Chondrocyte (in vitro differentiated cells): ENCODE results near the gene KLK4. TPM values are rescaled to one million over a fixed set of nuclear protein-coding genes. Genes with fewer than 3 reads are reported as not detected.

Experiments used
- DNase-seq: peaks from one replicate; pipeline ENCODE4 v3.0.0; 2021; ENCODE audit warnings: mixed read lengths, low spot score
- H3K27ac Mint-ChIP-seq: one replicate; pipeline ENCODE4 v1.8.0; 2021; ENCODE audit warnings: mild to moderate bottlenecking, moderate library complexity, mixed read lengths; ENCODE audit not compliant: unreplicated experiment
- H3K27me3 Mint-ChIP-seq: 2 replicates; pipeline ENCODE4 v1.8.0; 2021; ENCODE audit warnings: low read depth, mixed read lengths
- H3K36me3 Mint-ChIP-seq: 2 replicates; pipeline ENCODE4 v1.8.0; 2021; ENCODE audit warnings: low read depth, mixed read lengths
- H3K4me1 Mint-ChIP-seq: 2 replicates; pipeline ENCODE4 v1.8.0; 2021; ENCODE audit warnings: low read depth, mild to moderate bottlenecking, mixed read lengths
- H3K4me3 Mint-ChIP-seq: one replicate; pipeline ENCODE4 v1.8.0; 2021; ENCODE audit warnings: mild to moderate bottlenecking, moderate library complexity, mixed read lengths; ENCODE audit not compliant: unreplicated experiment
- H3K9me3 Mint-ChIP-seq: 2 replicates; pipeline ENCODE4 v1.8.0; 2021; ENCODE audit warnings: low read depth, mixed read lengths
- total RNA-seq: library from RNA; stranded (reverse); gene quantifications from 3 replicates; pipeline ENCODE4 v1.2.1, GENCODE V29; 2021
- TF ChIP-seq, protein P1 (sequence below): fragments of 200-600 bp; sonication (generic); IDR thresholded peaks from 2 replicates; pipeline ENCODE4 v1.5.0; 2021; ENCODE audit warnings: antibody characterized with exemption, mild to moderate bottlenecking, moderate library complexity

KLK4 gene
- total RNA-seq, 1 donor from 2014 or later = not detected

- H3K4me3 Mint-ChIP-seq = no peak overlapping the region
- H3K27ac Mint-ChIP-seq = no peak overlapping the region
- TF ChIP-seq, protein P1, sequence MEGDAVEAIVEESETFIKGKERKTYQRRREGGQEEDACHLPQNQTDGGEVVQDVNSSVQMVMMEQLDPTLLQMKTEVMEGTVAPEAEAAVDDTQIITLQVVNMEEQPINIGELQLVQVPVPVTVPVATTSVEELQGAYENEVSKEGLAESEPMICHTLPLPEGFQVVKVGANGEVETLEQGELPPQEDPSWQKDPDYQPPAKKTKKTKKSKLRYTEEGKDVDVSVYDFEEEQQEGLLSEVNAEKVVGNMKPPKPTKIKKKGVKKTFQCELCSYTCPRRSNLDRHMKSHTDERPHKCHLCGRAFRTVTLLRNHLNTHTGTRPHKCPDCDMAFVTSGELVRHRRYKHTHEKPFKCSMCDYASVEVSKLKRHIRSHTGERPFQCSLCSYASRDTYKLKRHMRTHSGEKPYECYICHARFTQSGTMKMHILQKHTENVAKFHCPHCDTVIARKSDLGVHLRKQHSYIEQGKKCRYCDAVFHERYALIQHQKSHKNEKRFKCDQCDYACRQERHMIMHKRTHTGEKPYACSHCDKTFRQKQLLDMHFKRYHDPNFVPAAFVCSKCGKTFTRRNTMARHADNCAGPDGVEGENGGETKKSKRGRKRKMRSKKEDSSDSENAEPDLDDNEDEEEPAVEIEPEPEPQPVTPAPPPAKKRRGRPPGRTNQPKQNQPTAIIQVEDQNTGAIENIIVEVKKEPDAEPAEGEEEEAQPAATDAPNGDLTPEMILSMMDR = no peak
- no peaks in the 10 kb centered on the region for H3K4me1 Mint-ChIP-seq
- H3K9me3 Mint-ChIP-seq = no peaks in the 10 kb centered on the region
- peaks cover 13% of the 10 kb centered on the region for H3K27me3 Mint-ChIP-seq
- no peak for DNase-seq
- no peaks in the 10 kb centered on the region for H3K36me3 Mint-ChIP-seq
Observed at GRCh38 chr19:50878851-50879250, 32.3 kb downstream of the KLK4 start.

DNA sequence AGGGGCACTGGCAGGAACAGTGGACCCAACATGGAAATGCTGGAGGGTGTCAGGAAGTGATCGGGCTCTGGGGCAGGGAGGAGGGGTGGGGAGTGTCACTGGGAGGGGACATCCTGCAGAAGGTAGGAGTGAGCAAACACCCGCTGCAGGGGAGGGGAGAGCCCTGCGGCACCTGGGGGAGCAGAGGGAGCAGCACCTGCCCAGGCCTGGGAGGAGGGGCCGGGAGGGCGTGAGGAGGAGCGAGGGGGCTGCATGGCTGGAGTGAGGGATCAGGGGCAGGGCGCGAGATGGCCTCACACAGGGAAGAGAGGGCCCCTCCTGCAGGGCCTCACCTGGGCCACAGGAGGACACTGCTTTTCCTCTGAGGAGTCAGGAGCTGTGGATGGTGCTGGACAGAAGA is 33.9 kb downstream of the KLK4 start:
- H3K4me1 Mint-ChIP-seq = no peaks in the 10 kb centered on the region
- DNase-seq = no peak
- peaks cover 16% of the 10 kb centered on the region for H3K27me3 Mint-ChIP-seq

DNA sequence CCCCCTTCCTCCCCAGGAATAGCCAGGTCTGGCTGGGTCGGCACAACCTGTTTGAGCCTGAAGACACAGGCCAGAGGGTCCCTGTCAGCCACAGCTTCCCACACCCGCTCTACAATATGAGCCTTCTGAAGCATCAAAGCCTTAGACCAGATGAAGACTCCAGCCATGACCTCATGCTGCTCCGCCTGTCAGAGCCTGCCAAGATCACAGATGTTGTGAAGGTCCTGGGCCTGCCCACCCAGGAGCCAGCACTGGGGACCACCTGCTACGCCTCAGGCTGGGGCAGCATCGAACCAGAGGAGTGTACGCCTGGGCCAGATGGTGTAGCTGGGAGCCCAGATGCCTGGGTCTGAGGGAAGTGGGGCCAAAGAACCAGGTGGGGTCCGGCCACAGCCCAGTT is 34.7 kb downstream of the KLK4 start:
- TF ChIP-seq, protein P1 = no peak
- H3K27ac Mint-ChIP-seq = no peak overlapping the region
- H3K4me3 Mint-ChIP-seq = no peak overlapping the region
- no peaks in the 10 kb centered on the region for H3K9me3 Mint-ChIP-seq
- H3K36me3 Mint-ChIP-seq = no peaks in the 10 kb centered on the region
- H3K27me3 Mint-ChIP-seq = peaks cover 17% of the 10 kb centered on the region
- no peaks in the 10 kb centered on the region for H3K4me1 Mint-ChIP-seq
- no peak for DNase-seq

More for the DNA sequence above, 33.9 kb downstream of the KLK4 start:
- no peaks in the 10 kb centered on the region for H3K36me3 Mint-ChIP-seq
- TF ChIP-seq, protein P1 = no peak
- no peak overlapping the region for H3K4me3 Mint-ChIP-seq
- no peak overlapping the region for H3K27ac Mint-ChIP-seq
- H3K9me3 Mint-ChIP-seq = no peaks in the 10 kb centered on the region

DNA sequence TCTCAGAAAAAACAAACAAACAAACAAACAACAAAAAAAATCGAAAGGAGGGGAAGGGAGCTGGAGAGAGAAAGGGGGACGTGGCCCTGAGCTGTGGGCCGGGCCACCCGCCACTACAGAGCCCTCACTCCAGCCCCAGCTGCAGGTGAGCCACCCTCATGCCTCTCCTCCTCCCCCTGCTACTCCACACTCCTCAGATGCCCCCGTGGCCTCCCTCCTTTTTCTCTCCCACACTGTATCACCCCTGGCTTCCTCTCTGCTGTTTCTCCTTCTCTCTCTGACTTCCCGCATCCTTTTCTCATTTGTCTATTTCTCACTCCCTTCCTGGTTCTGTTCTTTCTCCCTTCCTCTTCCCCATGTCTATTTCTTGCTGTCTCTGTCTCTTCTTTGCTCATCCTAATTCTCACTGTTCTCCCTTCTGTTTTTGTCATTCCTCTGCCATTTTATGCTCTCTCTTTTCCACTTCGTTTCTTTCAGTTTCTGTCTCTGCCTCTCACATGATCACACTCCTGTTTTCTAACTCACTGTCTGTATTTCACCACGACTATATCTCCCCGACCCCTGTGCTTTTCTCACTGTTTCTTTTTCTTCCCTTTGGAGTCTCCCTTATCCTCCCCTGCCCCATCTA is 35.3 kb downstream of the KLK4 start:
- TF ChIP-seq, protein P1 = no peak
- Mint-ChIP-seq H3K36me3 (no peaks in the 10 kb centered on the region), H3K27me3 (peaks cover 22% of the 10 kb centered on the region), H3K4me3 (no peak overlapping the region), H3K4me1 (no peaks in the 10 kb centered on the region), H3K27ac (no peak overlapping the region), H3K9me3 (no peaks in the 10 kb centered on the region)
- no peak for DNase-seq

GRCh38 chr19:50874211-50874610 is 37.0 kb downstream of the KLK4 start:
- no peak for DNase-seq
- H3K27ac Mint-ChIP-seq = no peak overlapping the region
- H3K36me3 Mint-ChIP-seq = no peaks in the 10 kb centered on the region
- H3K27me3 Mint-ChIP-seq = peaks cover 16% of the 10 kb centered on the region
- no peaks in the 10 kb centered on the region for H3K9me3 Mint-ChIP-seq
- H3K4me1 Mint-ChIP-seq = no peaks in the 10 kb centered on the region
- TF ChIP-seq, protein P1 = no peak
- no peak overlapping the region for H3K4me3 Mint-ChIP-seq
